Measurements from ENCODE around the gene MOCOS. TPM values are rescaled to one million over a fixed set of nuclear protein-coding genes. Genes with fewer than 3 reads are reported as not detected.

MOCOS gene
- total and polyA plus RNA-seq, 4 donors = 1.9 to 27.0 (median 17.0) TPM

GRCh38 chr18:36305375-36305774 lies 118.1 kb downstream of the MOCOS start:
- Histone ChIP-seq H3K27ac (ENCODE audit: low read depth in 1 of 2, low read length in 2 of 2) (no peak overlapping the region), H3K9ac (ENCODE audit: low read depth in 1 of 2, low read length in 2 of 2) (no peak overlapping the region), H3K36me3 (ENCODE audit: control insufficient read depth in 4 of 4, insufficient read depth in 3 of 4, low read depth in 1 of 4, low read length in 3 of 4) (no peaks in the 10 kb centered on the region), H3K4me3 (ENCODE audit: low read depth in 1 of 3, low read length in 3 of 3) (no peak overlapping the region), H3K27me3 (ENCODE audit: control insufficient read depth in 4 of 4, insufficient read depth in 4 of 4, low read length in 3 of 4) (peaks cover 0 to 11% (median 5%) of the 10 kb centered on the region in 4 donors), H3K9me3 (ENCODE audit: control insufficient read depth in 4 of 4, low read length in 3 of 4) (no peaks in the 10 kb centered on the region), H3K4me1 (ENCODE audit: control insufficient read depth in 4 of 4, insufficient read depth in 4 of 4, low read length in 3 of 4) (no peaks in the 10 kb centered on the region)
- no peak for DNase-seq (ENCODE audit: low spot score)
- TF ChIP-seq HNF4G (IDR thresholded peaks at IDR 0.05) (no peak), TAF1 (conservative IDR thresholded peaks at IDR 0.05) (no peak), SP1 (IDR thresholded peaks at IDR 0.05) (no peak), RAD21 (IDR thresholded peaks at IDR 0.05) (no peak), HNF4A (conservative IDR thresholded peaks at IDR 0.05) (no peak), REST (IDR thresholded peaks at IDR 0.05) (no peak), FOXA2 (IDR thresholded peaks at IDR 0.05) (no peak), ATF3 (IDR thresholded peaks at IDR 0.05) (no peak), JUND (IDR thresholded peaks at IDR 0.05) (no peak), YY1 (IDR thresholded peaks at IDR 0.05) (no peak), ZBTB33 (IDR thresholded peaks at IDR 0.05) (no peak), MAX (IDR thresholded peaks at IDR 0.05) (no peak), FOXA1 (IDR thresholded peaks at IDR 0.05) (no peak), CTCF (IDR thresholded peaks at IDR 0.05; ENCODE audit: low read depth, low read length, missing input control) (no peak), NR2F2 (IDR thresholded peaks at IDR 0.05) (no peak), GABPA (IDR thresholded peaks at IDR 0.05 in 1 of 2, conservative IDR thresholded peaks at IDR 0.05 in 1 of 2) (no peak), RXRA (IDR thresholded peaks at IDR 0.05) (no peak), EGR1 (IDR thresholded peaks at IDR 0.05; ENCODE audit: low read depth in 2 of 2) (no peak)
- WGBS = 51% methylated on average over 2 of the region's 2 CpGs

All from liver (tissue), 9 donors.